Upper lobe of left lung (tissue), 6 donors: ENCODE measurements around the gene KLC1. TPM values are rescaled to one million over a fixed set of nuclear protein-coding genes. Genes with fewer than 3 reads are reported as not detected.

Experiments used
- ATAC-seq, 2 donors: fragments of 200-7000 bp; cut with Tn5 transposase; one replicate each; pipeline ENCODE4 v1.9.1; 2022; ENCODE audit warnings: mild to moderate bottlenecking in 2 of 2, moderate library complexity in 2 of 2; ENCODE audit not compliant: low FRiP score in 2 of 2
- DNase-seq, 2 donors: peaks; one replicate each; pipeline ENCODE4 v3.0.0-alpha.2; 2019 to 2020
- H3K27ac ChIP-seq, 4 donors: fragments of 200-600 bp; sonication (generic); one replicate each; pipeline ENCODE4 v1.5.1; 2016 to 2019
- H3K27me3 ChIP-seq, 4 donors: fragments of 200-600 bp; sonication (generic); one replicate each; pipeline ENCODE4 v1.5.1; 2017 to 2019
- H3K36me3 ChIP-seq, 4 donors: fragments of 200-600 bp; sonication (generic); one replicate each; pipeline ENCODE4 v1.5.1; 2016 to 2019
- H3K4me1 ChIP-seq, 4 donors: fragments of 200-600 bp; sonication (generic); one replicate each; pipeline ENCODE4 v1.5.1; 2018 to 2019
- H3K4me3 ChIP-seq, 4 donors: fragments of 200-600 bp; sonication (generic); one replicate each; pipeline ENCODE4 v1.5.1; 2017 to 2019; ENCODE audit warnings: mild to moderate bottlenecking in 2 of 4, moderate library complexity in 1 of 4
- H3K9me3 ChIP-seq, 4 donors: fragments of 200-600 bp; sonication (generic); one replicate each; pipeline ENCODE4 v1.5.1; 2018 to 2019
- CTCF ChIP-seq, 6 experiments: fragments of 450-650 bp in 4 of 6; fragments of 200-600 bp in 2 of 6; sonication (generic) in 2 of 6; IDR thresholded peaks; one replicate each; pipeline ENCODE4 v1.5.1; 2016 to 2019; ENCODE audit warnings: antibody characterized with exemption in 6 of 6
- EP300 ChIP-seq, 4 donors: sonication (generic); formaldehyde crosslinking; IDR thresholded peaks; one replicate each; pipeline ENCODE4 v1.5.1; 2017; ENCODE audit warnings: antibody characterized with exemption in 4 of 4, control low read depth in 2 of 4
- POLR2A ChIP-seq, 4 donors: fragments of 450-650 bp; IDR thresholded peaks; one replicate each; pipeline ENCODE4 v1.5.1; 2016 to 2017; ENCODE audit warnings: antibody characterized with exemption in 4 of 4, mild to moderate bottlenecking in 2 of 4
- POLR2AphosphoS5 ChIP-seq, 2 donors: sonication (generic); formaldehyde crosslinking; IDR thresholded peaks; one replicate each; pipeline ENCODE4 v1.5.1; 2017; ENCODE audit warnings: antibody characterized with exemption in 2 of 2
- WGBS, 2 donors: methylation state at CpG; one replicate each; pipeline ENCODE4 v1.1.5; 2017 to 2018; 5-methylcytosine and 5-hydroxymethylcytosine counted together
- total RNA-seq, 6 donors: library from RNA; depleted of rRNA in 4 of 6; stranded (reverse); fragments of >200 nt in 4 of 6; gene quantifications; one replicate each; pipeline versions ENCODE4 v1.1.0 to v1.2.1, GENCODE V29; 2016 to 2021
- donor health status: DM: no; HTN: no; CAD: no; lungs with moderate emphysema.
- donor health status: DM: no; HTN: yes; CAD: no; lungs with severe emphysema.

The KLC1 gene
- total RNA-seq, 6 donors from 2014 or later, result 175 to 614 (median 267) TPM

DNA sequence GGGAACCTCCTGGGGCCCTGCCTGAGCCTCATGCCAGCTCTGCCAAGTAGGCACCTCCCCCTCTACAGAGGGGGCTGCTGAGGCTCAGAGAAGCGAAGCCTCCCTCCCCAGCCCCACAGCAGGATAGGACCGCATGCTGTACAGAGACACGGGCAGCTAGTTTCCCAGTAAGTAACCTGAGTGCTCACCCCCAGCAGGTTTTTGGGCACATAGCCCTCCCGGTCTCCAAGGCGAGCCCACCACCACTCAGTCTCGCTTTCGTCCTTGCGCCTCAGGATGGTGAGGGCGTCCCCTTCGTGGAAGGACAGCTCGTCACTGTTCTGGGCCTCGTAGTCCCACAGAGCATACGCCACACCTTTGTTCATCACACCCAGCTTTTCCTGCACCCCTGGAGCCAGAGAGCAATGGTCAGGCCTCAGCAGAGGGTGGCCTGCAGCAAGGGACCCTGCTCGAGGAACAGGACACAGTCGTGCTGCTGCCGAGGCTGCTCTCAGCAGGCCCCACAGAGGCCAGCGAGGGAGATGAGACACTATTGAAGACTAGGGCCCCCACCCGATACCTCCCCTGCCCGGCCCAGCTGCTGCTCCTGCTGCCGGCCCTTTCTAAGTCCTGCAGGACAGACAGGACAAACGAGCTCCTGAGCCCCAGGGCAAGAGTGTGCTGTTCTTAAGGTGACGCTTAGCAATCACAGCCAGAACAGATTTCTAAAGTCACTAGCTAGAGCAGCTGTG is 107.0 kb downstream of the KLC1 start:
- Histone ChIP-seq H3K36me3 (peaks cover 21 to 86% (median 63%) of the 10 kb centered on the region in 4 donors), H3K4me1 (peaks cover 0 to 18% (median 7%) of the 10 kb centered on the region in 4 donors), H3K27me3 (no peaks in the 10 kb centered on the region), H3K4me3 (no peak overlapping the region), H3K27ac (peak overlapping the region in 3 of 4 donors; percentile 24 to 64 (median 58)), H3K9me3 (no peaks in the 10 kb centered on the region)
- ATAC-seq (no peak), DNase-seq (no peak)
- 87 to 94% methylated on average over 12 to 22 of the region's 22 CpGs for WGBS, 2 donors
- TF ChIP-seq CTCF (IDR thresholded peaks at IDR 0.05) (no peak), POLR2AphosphoS5 (IDR thresholded peaks at IDR 0.05) (no peak), POLR2A (IDR thresholded peaks at IDR 0.05) (no peak), EP300 (IDR thresholded peaks at IDR 0.05) (no peak)

- no peak for TF ChIP-seq POLR2A (IDR thresholded peaks at IDR 0.05)
- no peak for TF ChIP-seq CTCF (IDR thresholded peaks at IDR 0.05)
- TF ChIP-seq EP300 (IDR thresholded peaks at IDR 0.05), result no peak
- no peak for TF ChIP-seq POLR2AphosphoS5 (IDR thresholded peaks at IDR 0.05)
- H3K9me3 ChIP-seq, result no peaks in the 10 kb centered on the region
- H3K27ac ChIP-seq, result peak overlapping the region in 3 of 4 donors; percentile 24 to 64 (median 58)
- no peak for DNase-seq
- WGBS, 2 donors, result 75 to 82% methylated on average over 8 to 10 of the region's 10 CpGs
- peaks cover 0 to 18% (median 7%) of the 10 kb centered on the region in 4 donors for H3K4me1 ChIP-seq
- no peaks in the 10 kb centered on the region for H3K27me3 ChIP-seq
- no peak overlapping the region for H3K4me3 ChIP-seq
- peaks cover 22 to 91% (median 68%) of the 10 kb centered on the region in 4 donors for H3K36me3 ChIP-seq
- no peak for ATAC-seq
Observed at GRCh38 chr14:103736546-103737431, 107.8 kb downstream of the KLC1 start.

DNA sequence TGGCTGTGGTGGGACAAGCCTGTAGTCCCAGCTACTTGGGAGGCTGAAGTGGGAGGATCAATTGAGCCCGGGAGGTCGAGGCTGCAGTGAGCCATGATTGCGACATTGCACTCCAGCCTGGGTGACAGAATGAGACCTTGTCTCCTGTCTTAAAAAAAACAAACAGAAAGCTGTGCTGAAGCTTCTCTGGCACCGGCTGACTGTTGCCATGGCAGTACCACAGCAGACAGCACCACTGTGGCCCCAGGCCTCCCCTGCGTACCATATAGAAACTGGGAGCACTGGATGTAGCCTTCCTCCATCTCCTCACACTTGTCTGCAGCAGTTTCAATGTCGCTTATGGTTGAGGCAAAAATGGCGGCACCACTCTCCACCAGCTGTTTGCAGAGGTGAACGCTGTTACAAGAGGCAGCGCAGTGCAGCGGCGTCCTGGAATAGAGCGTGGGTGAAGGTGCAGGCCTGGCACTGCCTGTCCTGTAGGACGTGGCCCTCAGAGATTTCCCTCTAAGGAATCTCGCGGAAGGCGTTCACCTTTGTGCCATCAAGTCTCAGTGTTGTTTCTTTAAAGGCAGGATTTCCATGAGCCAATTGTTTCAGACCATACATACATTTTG is 108.5 kb downstream of the KLC1 start:
- peaks cover 0 to 18% (median 7%) of the 10 kb centered on the region in 4 donors for H3K4me1 ChIP-seq
- DNase-seq (no peak), ATAC-seq (no peak)
- H3K36me3 ChIP-seq, result peaks cover 24 to 91% (median 70%) of the 10 kb centered on the region in 4 donors
- H3K4me3 ChIP-seq, result no peak overlapping the region
- TF ChIP-seq EP300 (IDR thresholded peaks at IDR 0.05) (no peak), CTCF (IDR thresholded peaks at IDR 0.05) (no peak), POLR2A (IDR thresholded peaks at IDR 0.05) (no peak), POLR2AphosphoS5 (IDR thresholded peaks at IDR 0.05) (no peak)
- H3K9me3 ChIP-seq, result no peaks in the 10 kb centered on the region
- no peaks in the 10 kb centered on the region for H3K27me3 ChIP-seq
- H3K27ac ChIP-seq, result peak overlapping the region in 2 of 4 donors; percentile 58 to 64
- WGBS, 2 donors, result 91 to 92% methylated on average over 16 of the region's 16 CpGs

GRCh38 chr14:103738166-103738565 is 109.2 kb downstream of the KLC1 start:
- no peak overlapping the region for H3K27ac ChIP-seq
- WGBS, 2 donors, result 86 to 89% methylated on average over 10 of the region's 10 CpGs
- H3K4me3 ChIP-seq, result no peak overlapping the region
- H3K9me3 ChIP-seq, result no peaks in the 10 kb centered on the region
- no peak for ATAC-seq
- no peak for TF ChIP-seq CTCF (IDR thresholded peaks at IDR 0.05)
- no peak for TF ChIP-seq POLR2A (IDR thresholded peaks at IDR 0.05)
- no peak for TF ChIP-seq POLR2AphosphoS5 (IDR thresholded peaks at IDR 0.05)
- TF ChIP-seq EP300 (IDR thresholded peaks at IDR 0.05), result no peak
- peaks cover 19 to 90% (median 70%) of the 10 kb centered on the region in 4 donors for H3K36me3 ChIP-seq
- no peaks in the 10 kb centered on the region for H3K27me3 ChIP-seq
- H3K4me1 ChIP-seq, result peaks cover 0 to 18% (median 7%) of the 10 kb centered on the region in 4 donors
- DNase-seq, result no peak
